Measurements from ENCODE around the gene RHBDL1. TPM values are rescaled to one million over a fixed set of nuclear protein-coding genes. Genes with fewer than 3 reads are reported as not detected.

Gene RHBDL1
- total and polyA plus RNA-seq, 2 of the 8 experiments (the other 6 are each of a cell fraction or from before 2014, with no cell fraction given) = 4.0 to 8.1 TPM

- no peak for TF ChIP-seq CBX8 (IDR thresholded peaks at IDR 0.05; ENCODE audit: borderline replicate concordance, low read depth, low read length)
- no peak for TF ChIP-seq BRCA1 (IDR thresholded peaks at IDR 0.05; ENCODE audit: low read depth, low read length)
- TF ChIP-seq RAD21 (IDR thresholded peaks at IDR 0.05 in 1 of 2, conservative IDR thresholded peaks at IDR 0.05 in 1 of 2; ENCODE audit: low read depth in 2 of 2, low read length in 2 of 2) = no peak
- TF ChIP-seq TBP (IDR thresholded peaks at IDR 0.05; ENCODE audit: low read depth, low read length) = no peak
- no peak for TF ChIP-seq TCF12 (IDR thresholded peaks at IDR 0.05; ENCODE audit: low read depth, low read length)
- TF ChIP-seq CHD1 (IDR thresholded peaks at IDR 0.05; ENCODE audit: low read depth, low read length) = no peak
- no peak for TF ChIP-seq CTBP2 (IDR thresholded peaks at IDR 0.05; ENCODE audit: borderline replicate concordance, insufficient read depth, insufficient read length, low read length)
- no peak for TF ChIP-seq FOSL1 (IDR thresholded peaks at IDR 0.05; ENCODE audit: insufficient read depth, low read depth, low read length)
- peak; percentile 98 for TF ChIP-seq YY1 (IDR thresholded peaks at IDR 0.05; ENCODE audit: low read depth, low read length)
- TF ChIP-seq MAFK (IDR thresholded peaks at IDR 0.05; ENCODE audit: low read depth, low read length) = no peak
- TF ChIP-seq E2F6 (IDR thresholded peaks at IDR 0.05) = peak; percentile 71
- TF ChIP-seq TAF7 (optimal IDR thresholded peaks at IDR 0.05; ENCODE audit: borderline replicate concordance, low read depth, low read length) = no peak
- TF ChIP-seq EP300 (IDR thresholded peaks at IDR 0.05; ENCODE audit: borderline replicate concordance in 1 of 2, low read depth in 2 of 2, low read length in 2 of 2) = no peak
- no peak; a peak in 1 of 4 replicates for TF ChIP-seq HDAC2 (IDR thresholded peaks at IDR 0.05; ENCODE audit: borderline replicate concordance in 1 of 2, low read depth in 2 of 2, low read length in 2 of 2)
- TF ChIP-seq CREB1 (IDR thresholded peaks at IDR 0.05) = peak; percentile 85
- TF ChIP-seq CEBPB (IDR thresholded peaks at IDR 0.05; ENCODE audit: low read depth, low read length) = no peak
- peak; percentile 94 to 99 for TF ChIP-seq SIN3A (conservative IDR thresholded peaks at IDR 0.05 in 1 of 2, IDR thresholded peaks at IDR 0.05 in 1 of 2; ENCODE audit: low read depth in 1 of 2, low read length in 2 of 2)
- no peak for TF ChIP-seq EZH2 (IDR thresholded peaks at IDR 0.05; ENCODE audit: low read depth, low read length, severe bottlenecking)
- peak; percentile 59 for TF ChIP-seq ASH2L (IDR thresholded peaks at IDR 0.05; ENCODE audit: low read length)
- peak; percentile 95 for TF ChIP-seq MAX (IDR thresholded peaks at IDR 0.05)
- no peak for TF ChIP-seq SRF (IDR thresholded peaks at IDR 0.05; ENCODE audit: low read depth, low read length)
- TF ChIP-seq RXRA (IDR thresholded peaks at IDR 0.05; ENCODE audit: insufficient read depth, low read depth, low read length) = no peak
These were observed 26.5 kb upstream of the RHBDL1 start, which contains the start of gene WDR90 (continued) for GRCh38 chr16:648781-649589.
